ENCODE measurements around the gene KCNF1. TPM values are rescaled to one million over a fixed set of nuclear protein-coding genes. Genes with fewer than 3 reads are reported as not detected.

Gene KCNF1
- total RNA-seq, 1 experiment from 2014 or later, result 3.2 TPM

- Histone ChIP-seq H4K8ac (replicated peaks; ENCODE audit: insufficient read length, low read depth, low read length) (no peak overlapping the region), H3K9ac (ENCODE audit: extremely low read depth, insufficient read length, low read length) (no peak overlapping the region), H4K20me1 (ENCODE audit: control insufficient read depth, insufficient read depth, insufficient read length) (no peaks in the 10 kb centered on the region), H3K9me3 (ENCODE audit: control insufficient read depth, low read depth, low read length) (no peaks in the 10 kb centered on the region), H3K18ac (ENCODE audit: insufficient read length, low read depth, low read length) (no peak overlapping the region), H3K56ac (ENCODE audit: insufficient read length, low read depth, low read length) (no peak overlapping the region), H3K79me1 (ENCODE audit: insufficient read depth, low read depth, low read length, poor library complexity, severe bottlenecking) (no peaks in the 10 kb centered on the region), H2BK15ac (ENCODE audit: low read depth, low read length) (no peak overlapping the region), H3K23ac (ENCODE audit: insufficient read length, low read depth, low read length) (no peak overlapping the region), H4K91ac (ENCODE audit: insufficient read length, low read depth, low read length) (no peak overlapping the region), H3T11ph (ENCODE audit: low read length) (no peak overlapping the region), H2BK5ac (ENCODE audit: insufficient read length, low read length) (no peak overlapping the region), H2BK120ac (ENCODE audit: low read depth, low read length, poor library complexity, severe bottlenecking) (no peak overlapping the region), H2AFZ (ENCODE audit: low read length) (no peak overlapping the region), H3K4me1 (ENCODE audit: insufficient read depth, low read length) (no peaks in the 10 kb centered on the region), H3K23me2 (ENCODE audit: insufficient read length, low read depth, low read length, poor library complexity, severe bottlenecking) (no peaks in the 10 kb centered on the region), H2BK12ac (ENCODE audit: insufficient read length, low read depth, low read length) (no peak overlapping the region), H2BK20ac (ENCODE audit: low read depth, low read length, poor library complexity, severe bottlenecking) (no peak overlapping the region), H3K14ac (ENCODE audit: insufficient read depth, low read length) (no peak overlapping the region), H3K27me3 (ENCODE audit: insufficient read depth, low read length) (no peaks in the 10 kb centered on the region), H4K5ac (ENCODE audit: insufficient read length, low read depth, low read length) (no peak overlapping the region), H3K4me2 (ENCODE audit: insufficient read depth, insufficient read length, low read length) (no peak overlapping the region), H2AK5ac (ENCODE audit: insufficient read length, low read length) (no peak overlapping the region), H3K27ac (ENCODE audit: insufficient read length, low read depth, low read length) (no peak overlapping the region), H3K4ac (ENCODE audit: low read depth, low read length) (no peak overlapping the region), H3K79me2 (ENCODE audit: insufficient read depth, low read length) (no peaks in the 10 kb centered on the region)
- DNase-seq, result no peak
- no peak for TF ChIP-seq CTCF (conservative IDR thresholded peaks at IDR 0.05)
- Mint-ChIP-seq H3K27ac (no peak overlapping the region; a peak in 1 of 7 replicates), H3K4me1 (peaks cover 4 to 9% of the 10 kb centered on the region in 2 experiments), H3K27me3 (ENCODE audit: low read depth) (peaks cover 2% of the 10 kb centered on the region), H3K4me3 (no peak overlapping the region), H3K9me3 (peaks cover 7 to 15% of the 10 kb centered on the region in 2 experiments), H3K36me3 (ENCODE audit: insufficient read depth in 1 of 3, low read depth in 3 of 3) (peaks cover 4 to 6% (median 4%) of the 10 kb centered on the region in 3 experiments; a peak in 6 of 7 replicates)
- WGBS (ENCODE audit: extremely low coverage, insufficient read length, low lambda C conversion rate), result no CpG with 5 or more reads among the region's 9 CpGs
Observed at GRCh38 chr2:10873790-10874437, 37.8 kb upstream of the KCNF1 start.

All from H9 (cell line).